GM23248 (cell line): Measurements from ENCODE around the gene ALG11. TPM values are rescaled to one million over a fixed set of nuclear protein-coding genes. Genes with fewer than 3 reads are reported as not detected.

Experiments
- DNase-seq: peaks from one replicate; pipeline ENCODE4 v3.0.0-alpha.2; 2015
- H2AFZ ChIP-seq: fragments of 200-600 bp; sonication (generic); 2 replicates; pipeline ENCODE4 v1.6.1; 2016; ENCODE audit warnings: antibody characterized with exemption
- H3F3A ChIP-seq: fragments of 200-600 bp; sonication (generic); 2 replicates; pipeline ENCODE4 v1.6.1; 2016; ENCODE audit warnings: mild to moderate bottlenecking, antibody characterized with exemption, mixed run types; ENCODE audit not compliant: insufficient read depth
- H3K27ac ChIP-seq: fragments of 200-600 bp; sonication (generic); 2 replicates; pipeline ENCODE4 v1.5.1; 2016; ENCODE audit warnings: mild to moderate bottlenecking
- H3K27me3 ChIP-seq: fragments of 200-600 bp; sonication (generic); replicated peaks from 2 replicates; pipeline ENCODE4 v1.6.1; 2016; ENCODE audit warnings: mild to moderate bottlenecking; ENCODE audit not compliant: insufficient read depth
- H3K36me3 ChIP-seq: fragments of 200-600 bp; sonication (generic); 2 replicates; pipeline ENCODE4 v1.6.1; 2016; ENCODE audit warnings: low read depth, mild to moderate bottlenecking
- H3K4me1 ChIP-seq: fragments of 200-600 bp; sonication (generic); 2 replicates; pipeline ENCODE4 v1.6.1; 2016; ENCODE audit warnings: mild to moderate bottlenecking; ENCODE audit not compliant: insufficient read depth
- H3K4me2 ChIP-seq: fragments of 200-600 bp; sonication (generic); one replicate; pipeline ENCODE4 v1.6.1; 2016; ENCODE audit warnings: mild to moderate bottlenecking; ENCODE audit not compliant: unreplicated experiment
- H3K4me3 ChIP-seq: fragments of 200-600 bp; sonication (generic); 2 replicates; pipeline ENCODE4 v1.5.1; 2016; ENCODE audit warnings: mild to moderate bottlenecking
- H3K79me2 ChIP-seq: fragments of 200-600 bp; sonication (generic); 2 replicates; pipeline ENCODE4 v1.6.1; 2016; ENCODE audit warnings: mild to moderate bottlenecking; ENCODE audit not compliant: insufficient read depth
- H3K9ac ChIP-seq: fragments of 200-600 bp; sonication (generic); 2 replicates; pipeline ENCODE4 v1.6.1; 2016; ENCODE audit warnings: mild to moderate bottlenecking
- H3K9me2 ChIP-seq: fragments of 200-600 bp; sonication (generic); 2 replicates; pipeline ENCODE4 v1.6.1; 2016; ENCODE audit warnings: mixed run types, mild to moderate bottlenecking, moderate library complexity; ENCODE audit not compliant: insufficient read depth
- H3K9me3 ChIP-seq: fragments of 200-600 bp; sonication (generic); one replicate; pipeline ENCODE4 v1.6.1; 2017; ENCODE audit warnings: low read depth
- H4K20me1 ChIP-seq: fragments of 200-600 bp; sonication (generic); 2 replicates; pipeline ENCODE4 v1.6.0; 2016; ENCODE audit not compliant: insufficient read depth
- EZH2 ChIP-seq: fragments of 200-600 bp; sonication (generic); IDR thresholded peaks from 2 replicates; pipeline ENCODE4 v1.6.1; 2018; ENCODE audit warnings: antibody characterized with exemption, mild to moderate bottlenecking; ENCODE audit not compliant: insufficient read depth, poor library complexity, severe bottlenecking
- EZH2phosphoT487 ChIP-seq: fragments of 200-600 bp; sonication (generic); IDR thresholded peaks from 2 replicates; pipeline ENCODE4 v1.6.1; 2018; ENCODE audit warnings: antibody characterized with exemption, moderate library complexity, mild to moderate bottlenecking, low read depth; ENCODE audit not compliant: insufficient read depth
- WGBS, 2 experiments: methylation state at CpG; one replicate each; pipeline ENCODE4 v1.1.6; 2015 to 2017; ENCODE audit warnings: low lambda C conversion rate in 2 of 2, low coverage in 1 of 2; ENCODE audit errors: missing lambda C conversion rate in 2 of 2; 5-methylcytosine and 5-hydroxymethylcytosine counted together
- in situ Hi-C: fragments of 300-500 bp; cut with MboI; formaldehyde crosslinking; loops from 2 replicates; pipeline ENCODE4 v1.15.0; 2020
- polyA plus RNA-seq: library from polyadenylated mRNA; unstranded; fragments of >200 nt; fragmentation: Nextera tagmentation; extraction: Ambion mirVana; gene quantifications from 2 replicates; pipeline ENCODE4 v1.2.1, GENCODE V29; 2016
- total RNA-seq: library from RNA; depleted of rRNA; stranded (reverse); fragments of >200 nt; shearing (Covaris generic); gene quantifications from 2 replicates; pipeline ENCODE4 v1.2.3, GENCODE V29; 2014; rRNA removed

The ALG11 gene
- total and polyA plus RNA-seq, 2 experiments from 2014 or later: 31.6 to 33.3 TPM

DNA sequence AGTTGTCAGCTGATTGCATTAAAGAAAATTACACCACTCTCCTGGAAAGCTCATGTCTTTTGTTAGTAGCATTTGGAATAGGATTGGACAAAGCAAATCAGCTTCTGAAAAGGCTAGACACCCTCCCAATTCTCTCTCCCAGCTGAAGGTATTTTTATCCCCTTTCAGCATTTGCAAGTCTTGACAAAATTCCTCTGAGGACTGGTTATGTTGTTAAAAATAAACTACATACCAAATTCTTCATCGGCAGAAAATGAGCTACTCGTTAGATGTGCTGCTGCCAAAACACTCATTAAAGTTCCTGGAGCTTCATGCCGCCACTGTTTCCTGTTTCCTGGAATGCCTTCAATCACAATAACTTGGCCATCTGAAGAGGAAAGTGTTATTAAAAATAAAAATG lies 49.4 kb downstream of the ALG11 start:
- WGBS, 2 experiments: 2 to 5% methylated on average over 3 of the region's 3 CpGs
- Histone ChIP-seq H3F3A (no peaks in the 10 kb centered on the region), H3K9ac (no peak overlapping the region), H3K36me3 (no peaks in the 10 kb centered on the region), H3K9me2 (no peaks in the 10 kb centered on the region), H3K9me3 (no peaks in the 10 kb centered on the region), H2AFZ (peak overlapping the region; percentile 66), H3K79me2 (no peaks in the 10 kb centered on the region), H3K4me3 (peak overlapping the region; percentile 47), H3K4me2 (peak overlapping the region; percentile 76), H3K4me1 (peaks cover 5% of the 10 kb centered on the region), H4K20me1 (no peaks in the 10 kb centered on the region), H3K27ac (no peak overlapping the region), H3K27me3 (no peaks in the 10 kb centered on the region)
- in situ Hi-C loops: no loop called here
- peak; percentile 27 for DNase-seq
- TF ChIP-seq EZH2 (no peak), EZH2phosphoT487 (no peak)

- TF ChIP-seq EZH2: no peak
- no peak for TF ChIP-seq EZH2phosphoT487
- Histone ChIP-seq H2AFZ (no peak overlapping the region), H3K27ac (no peak overlapping the region), H3F3A (no peaks in the 10 kb centered on the region), H3K9me2 (no peaks in the 10 kb centered on the region), H3K9ac (no peak overlapping the region), H3K4me3 (no peak overlapping the region), H3K4me2 (no peak overlapping the region), H3K4me1 (no peaks in the 10 kb centered on the region; the same call in 1 of the 2 replicates), H3K9me3 (no peaks in the 10 kb centered on the region), H4K20me1 (no peaks in the 10 kb centered on the region), H3K27me3 (no peaks in the 10 kb centered on the region; the same call in 1 of the 2 replicates), H3K36me3 (no peaks in the 10 kb centered on the region), H3K79me2 (no peaks in the 10 kb centered on the region)
- in situ Hi-C loops: no loop called here
- DNase-seq: peak; percentile 10
Measured at GRCh38 chr13:52067237-52067636, 55.0 kb downstream of the ALG11 start.

DNA sequence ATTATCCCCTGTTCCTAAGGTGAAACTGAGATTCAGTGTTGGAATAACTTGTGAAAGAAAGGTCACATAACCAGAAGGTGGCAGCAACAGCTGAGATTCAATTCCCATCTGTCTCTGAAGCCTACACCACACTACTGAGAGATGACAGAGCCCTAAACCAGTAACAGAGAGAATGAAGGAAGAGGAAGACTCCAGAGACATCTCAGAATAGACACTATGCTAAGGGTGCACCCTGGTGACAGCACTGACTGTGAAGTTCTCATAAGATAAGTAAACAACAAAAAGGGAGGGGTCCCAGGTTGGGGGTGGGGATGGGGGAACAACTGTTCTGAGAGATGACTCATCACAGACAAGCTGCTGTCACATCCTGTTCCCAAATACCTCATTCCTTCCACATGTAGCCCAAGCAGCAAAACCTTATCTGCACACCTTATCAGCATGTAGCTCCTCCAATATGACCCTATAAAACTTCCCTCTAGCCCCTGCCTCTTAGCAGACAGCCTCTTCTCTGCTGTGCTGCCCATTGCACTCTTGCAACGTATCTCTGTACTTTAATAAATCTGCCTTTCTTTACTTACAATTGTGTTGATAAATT lies 58.8 kb downstream of the ALG11 start:
- 51 to 59% methylated on average over 1 of the region's 1 CpG for WGBS, 2 experiments
- Histone ChIP-seq H3K9ac (no peak overlapping the region), H3K9me3 (no peaks in the 10 kb centered on the region), H3K4me2 (no peak overlapping the region), H3F3A (no peaks in the 10 kb centered on the region), H3K4me3 (no peak overlapping the region), H3K4me1 (no peaks in the 10 kb centered on the region; the same call in 1 of the 2 replicates), H3K27ac (no peak overlapping the region), H2AFZ (no peak overlapping the region), H3K36me3 (no peaks in the 10 kb centered on the region), H4K20me1 (no peaks in the 10 kb centered on the region), H3K79me2 (no peaks in the 10 kb centered on the region), H3K9me2 (no peaks in the 10 kb centered on the region), H3K27me3 (no peaks in the 10 kb centered on the region; the same call in none of the 2 replicates)
- in situ Hi-C loops: no loop called here
- DNase-seq: peak; percentile 53
- TF ChIP-seq EZH2: no peak
- TF ChIP-seq EZH2phosphoT487: no peak

Other genes starting within 250 kb of the ALG11 start
- gene DHRS12, start 208.2 kb upstream of the ALG11 start, total RNA-seq: 1.6 and 5.7 TPM in 2 replicates
- 13.3 and 15.2 TPM in 2 replicates for gene DHRS12, start 208.2 kb upstream of the ALG11 start, polyA plus RNA-seq
- not detected in 2 replicates for gene TMEM272, start 167.2 kb upstream of the ALG11 start, total RNA-seq
- not detected in 2 replicates for gene TMEM272, start 167.2 kb upstream of the ALG11 start, polyA plus RNA-seq
- not detected in 2 replicates for gene CCDC70, start 150.4 kb upstream of the ALG11 start, total RNA-seq
- not detected in 2 replicates for gene CCDC70, start 150.4 kb upstream of the ALG11 start, polyA plus RNA-seq
- 0.32 and 1.5 TPM in 2 replicates for gene ATP7B, start 948 bp upstream of the ALG11 start, total RNA-seq
- 0.09 and 0.10 TPM in 2 replicates for gene ATP7B, start 948 bp upstream of the ALG11 start, polyA plus RNA-seq
- gene UTP14C, start 12.3 kb downstream of the ALG11 start, total RNA-seq: 12.4 and 14.0 TPM in 2 replicates
- 5.7 and 6.1 TPM in 2 replicates for gene UTP14C, start 12.3 kb downstream of the ALG11 start, polyA plus RNA-seq
- gene NEK5, start 116.7 kb downstream of the ALG11 start, total RNA-seq: not detected in 2 replicates
- 0.13 and 0.19 TPM in 2 replicates for gene NEK5, start 116.7 kb downstream of the ALG11 start, polyA plus RNA-seq
- gene NEK3, start 147.2 kb downstream of the ALG11 start, total RNA-seq: 8.9 and 12.0 TPM in 2 replicates
- 8.8 and 11.1 TPM in 2 replicates for gene NEK3, start 147.2 kb downstream of the ALG11 start, polyA plus RNA-seq